HG02642 (cell line): ENCODE results near the gene PRPF39.
"Not testable (repeated sequence)": the region's sequence is repeated elsewhere in the genome, so short reads cannot be mapped to it uniquely, and the experiment has no call there.

ENCODE experiments used
- ATAC-seq: cut with Tn5 transposase; IDR thresholded peaks from one replicate; pipeline ENCODE4 v1.9.1; 2021; ENCODE audit warnings: mild to moderate bottlenecking; ENCODE audit not compliant: unreplicated experiment, poor library complexity

The PRPF39 gene

GRCh38 chr14:45134051-45134958 is 50.4 kb downstream of the PRPF39 start, which contains the start of gene FKBP3:
TSS of gene FKBP3 (minus strand) at chr14:45134481. CDS start at chr14:45134456, 25 bp downstream.
- peak; percentile 94 for ATAC-seq

- ATAC-seq, result no peak
Measured at GRCh38 chr14:45135156-45135555, 51.2 kb downstream of the PRPF39 start.

- peak; percentile 44 for ATAC-seq
Measured at GRCh38 chr14:45135659-45136395, 51.9 kb downstream of the PRPF39 start, which contains the start of gene FANCM. TSS of gene FANCM (plus strand) at chr14:45135930. CDS start at chr14:45136032, 102 bp downstream.

DNA sequence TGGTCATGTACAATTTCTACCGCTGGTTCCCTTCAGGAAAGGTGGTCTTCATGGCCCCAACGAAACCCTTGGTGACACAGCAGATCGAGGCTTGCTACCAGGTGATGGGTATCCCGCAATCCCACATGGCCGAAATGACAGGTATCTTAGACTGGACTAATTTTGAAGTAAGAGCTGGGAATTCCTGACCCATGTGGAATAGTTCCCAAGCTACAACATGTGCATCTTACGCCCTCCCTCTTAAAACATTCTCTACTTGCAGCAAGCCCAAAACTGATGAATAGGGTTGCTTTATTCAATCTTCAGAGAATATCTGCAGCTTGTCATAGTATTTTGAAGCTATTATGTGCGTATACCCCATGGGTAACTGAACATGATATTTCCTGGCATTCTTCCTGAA is 52.5 kb downstream of the PRPF39 start:
- no peak for ATAC-seq

GRCh38 chr14:45140661-45141187 is 56.8 kb downstream of the PRPF39 start:
- ATAC-seq, result no peak

- ATAC-seq, result not testable (repeated sequence)
Measured at GRCh38 chr14:45142083-45142482, 58.2 kb downstream of the PRPF39 start.

- peak; percentile 71 for ATAC-seq
Measured at GRCh38 chr14:45144658-45145057, 60.7 kb downstream of the PRPF39 start.

- peak; percentile 67 for ATAC-seq
Measured at GRCh38 chr14:45145214-45145613, 61.3 kb downstream of the PRPF39 start.

GRCh38 chr14:45149602-45150001 is 65.7 kb downstream of the PRPF39 start:
- no peak for ATAC-seq

DNA sequence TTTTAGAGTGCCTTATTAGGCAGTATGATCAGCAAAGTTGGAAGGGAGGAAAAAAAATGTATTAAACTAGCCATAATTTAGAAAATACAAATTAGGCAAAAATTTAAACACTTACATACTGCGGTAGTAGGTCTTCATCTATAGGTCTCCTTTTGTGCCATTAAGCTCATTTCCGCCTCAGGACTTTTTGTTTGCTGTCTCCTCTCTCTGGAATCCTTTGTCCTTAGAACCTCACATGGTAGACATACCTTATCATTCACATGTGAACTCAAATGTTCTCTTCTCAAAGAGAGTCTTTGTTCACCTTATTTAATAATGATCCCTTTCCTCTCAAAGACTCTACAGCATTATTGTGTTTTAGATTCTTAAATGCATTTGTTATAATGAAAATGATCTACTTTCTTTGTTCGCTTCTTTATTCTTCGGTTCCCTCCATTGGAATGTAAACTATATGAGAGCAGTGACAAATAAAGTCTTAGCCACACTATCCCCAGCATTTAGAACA is 66.5 kb downstream of the PRPF39 start:
- no peak for ATAC-seq

DNA sequence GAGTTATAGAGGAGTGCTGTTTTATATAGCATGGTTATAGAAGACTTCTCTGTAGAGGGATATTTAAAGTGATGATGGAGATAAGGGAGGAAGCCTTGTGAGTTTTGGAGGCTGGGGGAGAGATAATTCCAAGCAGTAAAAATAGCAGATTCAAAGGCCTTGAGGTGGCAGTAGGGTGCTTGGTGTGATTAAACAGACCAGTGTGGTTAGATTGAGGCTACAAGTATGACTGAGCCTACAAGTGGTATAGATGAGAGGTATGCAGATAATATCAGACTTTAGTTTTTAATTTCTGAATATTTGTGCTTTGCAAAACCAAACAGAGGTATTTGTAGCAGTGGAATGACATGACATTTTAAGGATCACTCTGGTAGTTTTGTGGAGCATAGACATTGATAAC is 72.2 kb downstream of the PRPF39 start:
- peak; percentile 57 for ATAC-seq
